ES-I3 (cell line): ENCODE measurements around the gene MLIP.

Experiments
- H3K36me3 ChIP-seq: 2 replicates; pipeline ENCODE4 v1.6.1; 2013; ENCODE audit warnings: mild to moderate bottlenecking, low read length, control low read depth, moderate library complexity; ENCODE audit not compliant: insufficient read depth
- H3K4me1 ChIP-seq: 2 replicates; pipeline ENCODE4 v1.6.1; 2013; ENCODE audit warnings: mild to moderate bottlenecking, control low read depth, low read length; ENCODE audit not compliant: insufficient read depth
- H3K9ac ChIP-seq: 2 replicates; pipeline ENCODE4 v1.6.1; 2013; ENCODE audit warnings: low read depth, mild to moderate bottlenecking, low read length, moderate library complexity
- H3K9me3 ChIP-seq: 2 replicates; pipeline ENCODE4 v1.6.1; 2013; ENCODE audit warnings: mild to moderate bottlenecking, low read length, moderate library complexity; ENCODE audit not compliant: control insufficient read depth, insufficient read depth

MLIP gene

GRCh38 chr6:54273214-54273820 is 162.1 kb downstream of the MLIP start:
- no peaks in the 10 kb centered on the region for H3K9me3 ChIP-seq
- no peaks in the 10 kb centered on the region for H3K4me1 ChIP-seq
- no peaks in the 10 kb centered on the region for H3K36me3 ChIP-seq
- no peak overlapping the region for H3K9ac ChIP-seq

GRCh38 chr6:54274383-54274782 is 163.1 kb downstream of the MLIP start:
- Histone ChIP-seq H3K36me3 (no peaks in the 10 kb centered on the region), H3K9ac (no peak overlapping the region), H3K9me3 (no peaks in the 10 kb centered on the region), H3K4me1 (no peaks in the 10 kb centered on the region)

- H3K9me3 ChIP-seq, result no peaks in the 10 kb centered on the region
- H3K9ac ChIP-seq, result no peak overlapping the region
- H3K36me3 ChIP-seq, result no peaks in the 10 kb centered on the region
- H3K4me1 ChIP-seq, result no peaks in the 10 kb centered on the region
Measured at GRCh38 chr6:54282186-54282585, 170.9 kb downstream of the MLIP start.

DNA sequence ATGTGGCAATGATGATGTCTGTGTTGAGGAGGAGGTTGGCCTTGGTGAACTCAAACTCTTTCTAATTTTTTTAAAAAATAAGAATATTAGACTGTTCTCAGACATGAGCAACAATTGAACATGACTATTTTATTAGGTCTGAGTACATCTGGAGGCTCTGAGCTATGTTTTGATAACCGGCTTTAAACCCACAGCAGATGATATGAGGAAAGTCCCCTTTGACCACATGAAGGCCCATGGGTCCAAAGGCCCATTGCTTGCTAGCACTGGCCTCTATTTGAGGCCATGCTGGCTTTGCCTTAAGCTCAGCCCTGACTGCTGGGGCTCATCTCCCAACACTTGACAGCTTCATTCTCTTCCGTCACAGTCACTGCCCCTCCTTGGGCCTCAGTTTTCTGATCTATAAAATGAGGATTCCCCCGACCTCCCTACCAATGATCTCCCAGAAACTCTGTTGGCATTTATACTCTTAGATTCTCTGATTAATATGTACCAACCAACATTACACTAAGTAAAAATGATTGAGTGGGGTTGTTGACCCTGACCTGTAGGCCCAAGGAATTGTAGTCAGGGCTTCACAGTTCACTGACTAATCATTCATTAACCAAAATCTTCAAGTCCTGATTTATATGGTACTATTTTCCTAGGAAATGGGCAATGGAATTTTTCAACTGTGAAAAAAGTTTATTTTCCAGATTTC is 173.1 kb downstream of the MLIP start:
- Histone ChIP-seq H3K9ac (no peak overlapping the region), H3K36me3 (no peaks in the 10 kb centered on the region), H3K9me3 (no peaks in the 10 kb centered on the region), H3K4me1 (no peaks in the 10 kb centered on the region)

DNA sequence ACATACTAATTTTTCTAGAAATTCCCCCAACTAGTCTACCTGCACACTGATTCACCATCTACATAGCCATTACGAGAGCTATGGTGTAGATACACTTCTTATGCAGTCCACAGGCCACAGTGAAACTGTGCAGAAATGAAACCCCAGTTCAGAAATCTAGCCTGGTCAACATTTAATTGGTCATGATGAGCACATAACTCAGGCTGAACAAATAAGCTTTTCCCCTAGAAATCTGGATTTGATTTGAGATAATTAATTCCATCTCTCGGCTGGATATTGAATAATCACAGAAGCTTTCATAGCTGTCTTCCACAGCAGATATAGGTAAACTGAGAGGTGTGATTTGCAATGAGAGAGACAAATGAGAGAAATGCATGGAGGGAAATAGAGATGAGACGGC is 174.4 kb downstream of the MLIP start:
- no peak overlapping the region for H3K9ac ChIP-seq
- no peaks in the 10 kb centered on the region for H3K9me3 ChIP-seq
- no peaks in the 10 kb centered on the region for H3K4me1 ChIP-seq
- no peaks in the 10 kb centered on the region for H3K36me3 ChIP-seq

GRCh38 chr6:54286141-54286540 is 174.9 kb downstream of the MLIP start:
- H3K9ac ChIP-seq, result no peak overlapping the region
- no peaks in the 10 kb centered on the region for H3K36me3 ChIP-seq
- no peaks in the 10 kb centered on the region for H3K9me3 ChIP-seq
- H3K4me1 ChIP-seq, result peaks cover 2% of the 10 kb centered on the region; the same call in 1 of the 2 replicates

GRCh38 chr6:54288474-54288873 is 177.2 kb downstream of the MLIP start:
- peaks cover 7% of the 10 kb centered on the region; the same call in 1 of the 2 replicates for H3K4me1 ChIP-seq
- H3K9ac ChIP-seq, result no peak overlapping the region
- H3K36me3 ChIP-seq, result no peaks in the 10 kb centered on the region
- no peaks in the 10 kb centered on the region for H3K9me3 ChIP-seq

DNA sequence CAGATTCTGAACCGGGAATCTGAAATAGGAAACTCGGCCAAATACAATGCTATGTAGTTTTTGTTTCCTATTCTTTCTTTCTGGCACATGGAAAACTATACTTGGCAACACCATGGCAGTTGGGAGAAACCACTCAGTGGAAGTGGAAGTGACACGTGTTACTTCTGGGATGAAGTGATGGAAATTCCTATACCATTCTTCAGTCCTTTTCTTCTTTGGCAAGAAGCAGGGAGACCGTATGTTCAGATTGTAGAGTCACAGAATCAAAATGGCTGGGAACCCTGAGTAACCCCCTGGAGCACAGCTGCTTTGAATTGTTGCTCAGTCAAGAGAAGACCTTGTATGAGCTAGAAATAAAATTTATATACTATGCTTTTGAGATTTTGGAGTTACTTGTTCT is 178.2 kb downstream of the MLIP start:
- Histone ChIP-seq H3K9me3 (no peaks in the 10 kb centered on the region), H3K9ac (no peak overlapping the region), H3K4me1 (peaks cover 7% of the 10 kb centered on the region; the same call in 1 of the 2 replicates), H3K36me3 (no peaks in the 10 kb centered on the region)

DNA sequence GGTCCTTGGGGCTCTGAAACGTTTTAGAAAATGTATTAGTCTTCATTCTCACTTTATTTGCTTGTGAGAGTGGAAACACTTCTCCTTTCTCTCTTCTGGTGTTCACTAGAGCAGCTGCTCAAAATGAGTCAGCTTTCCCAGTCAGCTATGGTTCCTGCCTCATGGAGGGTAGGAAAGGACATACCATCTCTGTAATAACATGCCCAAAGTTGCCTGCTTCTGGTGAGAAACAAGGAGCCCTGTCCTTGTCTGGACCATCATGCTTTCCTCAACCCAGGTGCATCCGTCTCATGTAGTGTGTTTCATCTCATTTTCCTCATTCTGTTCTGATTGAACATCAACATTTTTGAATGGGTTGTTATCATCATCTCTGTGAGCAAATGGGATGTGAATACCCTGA is 179.9 kb downstream of the MLIP start:
- Histone ChIP-seq H3K4me1 (peaks cover 7% of the 10 kb centered on the region; the same call in 1 of the 2 replicates), H3K36me3 (no peaks in the 10 kb centered on the region), H3K9me3 (no peaks in the 10 kb centered on the region), H3K9ac (no peak overlapping the region)

- no peaks in the 10 kb centered on the region for H3K36me3 ChIP-seq
- H3K4me1 ChIP-seq, result peaks cover 7% of the 10 kb centered on the region; the same call in 1 of the 2 replicates
- no peaks in the 10 kb centered on the region for H3K9me3 ChIP-seq
- H3K9ac ChIP-seq, result no peak overlapping the region
Measured at GRCh38 chr6:54291738-54292137, 180.5 kb downstream of the MLIP start.

GRCh38 chr6:54294965-54295532 is 183.8 kb downstream of the MLIP start:
- Histone ChIP-seq H3K9me3 (no peaks in the 10 kb centered on the region), H3K4me1 (peaks cover 7% of the 10 kb centered on the region; the same call in 1 of the 2 replicates), H3K36me3 (no peaks in the 10 kb centered on the region)

DNA sequence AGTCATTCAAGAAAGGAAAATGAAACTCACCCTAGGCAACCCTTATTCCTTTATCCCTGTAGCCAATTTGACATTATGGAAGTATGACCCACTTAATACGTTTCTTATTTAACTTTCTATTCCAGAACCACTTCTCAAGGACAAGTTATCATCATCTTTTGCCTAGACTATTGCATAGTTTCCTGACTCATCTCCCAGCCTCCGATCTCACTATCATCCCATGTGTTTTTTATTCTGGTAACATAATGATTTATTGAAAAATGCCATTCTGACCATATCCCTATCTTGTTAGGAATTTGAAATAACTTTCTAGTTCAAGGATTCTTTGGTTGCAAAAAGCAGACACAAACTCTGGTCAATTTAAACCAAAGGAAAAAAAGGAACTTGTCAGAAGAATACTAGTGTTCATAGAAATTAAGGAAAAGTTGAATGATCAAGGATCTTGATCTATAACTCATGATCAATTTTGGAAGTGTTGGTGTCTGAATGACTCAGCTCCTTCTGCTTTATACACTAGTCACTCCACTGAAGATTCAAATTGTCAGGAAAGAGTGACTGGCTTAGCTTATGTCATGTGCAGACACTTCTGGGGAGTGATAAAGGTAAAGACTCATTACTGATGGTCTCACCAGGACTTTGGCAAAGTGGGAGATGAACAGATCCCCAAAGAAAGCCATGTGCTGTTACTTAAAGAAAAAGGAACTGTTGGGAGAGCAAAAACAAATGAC is 188.5 kb downstream of the MLIP start:
- Histone ChIP-seq H3K4me1 (no peaks in the 10 kb centered on the region), H3K9ac (no peak overlapping the region), H3K9me3 (no peaks in the 10 kb centered on the region), H3K36me3 (no peaks in the 10 kb centered on the region)

More at GRCh38 chr6:54294965-54295532, 183.8 kb downstream of the MLIP start:
- H3K9ac ChIP-seq, result no peak overlapping the region

GRCh38 chr6:54301770-54302169 is 190.5 kb downstream of the MLIP start:
- no peaks in the 10 kb centered on the region for H3K4me1 ChIP-seq
- no peaks in the 10 kb centered on the region for H3K36me3 ChIP-seq
- no peak overlapping the region for H3K9ac ChIP-seq
- no peaks in the 10 kb centered on the region for H3K9me3 ChIP-seq

DNA sequence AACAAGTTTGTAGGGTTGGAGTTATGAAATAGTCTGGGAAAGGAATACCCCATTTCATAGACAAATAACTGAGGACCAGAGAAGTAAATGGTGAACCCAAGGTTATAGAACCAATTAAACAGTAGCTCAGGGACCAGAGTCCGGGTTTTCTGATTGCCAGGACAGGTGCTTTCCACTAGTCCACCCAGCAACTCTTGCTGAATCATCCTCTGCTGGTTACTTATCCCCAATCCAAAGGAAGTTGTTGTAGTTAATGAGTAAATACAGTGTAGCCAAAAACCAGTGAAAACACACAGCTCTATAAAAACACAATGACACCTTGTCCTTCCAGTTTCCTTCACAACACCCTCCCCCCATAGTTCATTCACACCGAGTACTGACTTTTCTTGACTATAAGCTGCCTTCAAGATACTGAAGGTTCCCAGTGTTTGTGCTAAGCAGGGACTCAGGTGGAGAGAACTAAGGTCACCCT is 196.2 kb downstream of the MLIP start:
- Histone ChIP-seq H3K4me1 (no peaks in the 10 kb centered on the region), H3K9ac (no peak overlapping the region), H3K9me3 (no peaks in the 10 kb centered on the region), H3K36me3 (no peaks in the 10 kb centered on the region)
